Neural progenitor cell (in vitro differentiated cells): ENCODE results near the gene ALDH1B1. TPM values are rescaled to one million over a fixed set of nuclear protein-coding genes. Genes with fewer than 3 reads are reported as not detected.
"Not testable (repeated sequence)": the region's sequence is repeated elsewhere in the genome, so short reads cannot be mapped to it uniquely, and the experiment has no call there.

Experiments
- DNase-seq: peaks from one replicate; pipeline ENCODE4 v3.0.0-alpha.2; 2016; ENCODE audit warnings: low spot score
- H2AFZ ChIP-seq: fragments of 200-600 bp; sonication (generic); replicated peaks from 2 replicates; pipeline ENCODE4 v1.6.1; 2016; ENCODE audit warnings: antibody characterized with exemption
- H3F3A ChIP-seq: fragments of 200-600 bp; sonication (generic); 2 replicates; pipeline ENCODE4 v1.6.1; 2016; ENCODE audit warnings: antibody characterized with exemption, low read depth
- H3K27ac ChIP-seq: fragments of 200-600 bp; sonication (generic); 2 replicates; pipeline ENCODE4 v1.5.1; 2016; ENCODE audit warnings: mild to moderate bottlenecking
- H3K27me3 ChIP-seq: fragments of 200-600 bp; sonication (generic); 2 replicates; pipeline ENCODE4 v1.6.1; 2016; ENCODE audit warnings: mild to moderate bottlenecking, moderate library complexity
- H3K36me3 ChIP-seq: fragments of 200-600 bp; sonication (generic); 2 replicates; pipeline ENCODE4 v1.5.1; 2016
- H3K4me1 ChIP-seq: fragments of 200-600 bp; sonication (generic); 2 replicates; pipeline ENCODE4 v1.6.1; 2016; ENCODE audit warnings: mixed run types
- H3K4me2 ChIP-seq: fragments of 200-600 bp; sonication (generic); 2 replicates; pipeline ENCODE4 v1.6.1; 2016
- H3K4me3 ChIP-seq: fragments of 200-600 bp; sonication (generic); 2 replicates; pipeline ENCODE4 v1.5.1; 2016
- H3K79me2 ChIP-seq: fragments of 200-600 bp; sonication (generic); 2 replicates; pipeline ENCODE4 v1.6.1; 2016; ENCODE audit warnings: low read depth
- H3K9ac ChIP-seq: fragments of 200-600 bp; sonication (generic); 2 replicates; pipeline ENCODE4 v1.6.1; 2016
- H3K9me3 ChIP-seq: fragments of 200-600 bp; sonication (generic); 2 replicates; pipeline ENCODE4 v1.5.1; 2016; ENCODE audit warnings: low read depth
- H4K20me1 ChIP-seq: fragments of 200-600 bp; sonication (generic); 2 replicates; pipeline ENCODE4 v1.6.1; 2016; ENCODE audit warnings: low read depth
- H3K27ac Mint-ChIP-seq: 3 replicates; pipeline ENCODE4 v1.8.0; 2021; ENCODE audit warnings: mixed read lengths
- H3K27me3 Mint-ChIP-seq: 2 replicates; pipeline ENCODE4 v1.8.0; 2022; ENCODE audit warnings: low read depth, mild to moderate bottlenecking, inconsistent platforms, moderate library complexity, mixed read lengths; ENCODE audit not compliant: insufficient read depth
- H3K36me3 Mint-ChIP-seq: 3 replicates; pipeline ENCODE4 v1.8.0; 2021; ENCODE audit warnings: mixed read lengths
- H3K4me1 Mint-ChIP-seq: 3 replicates; pipeline ENCODE4 v1.8.0; 2021; ENCODE audit warnings: mixed read lengths
- H3K4me3 Mint-ChIP-seq: 3 replicates; pipeline ENCODE4 v1.8.0; 2021; ENCODE audit warnings: mild to moderate bottlenecking, moderate library complexity, mixed read lengths
- H3K9me3 Mint-ChIP-seq: 3 replicates; pipeline ENCODE4 v1.8.0; 2020; ENCODE audit warnings: mixed read lengths
- EZH2 ChIP-seq: fragments of 200-600 bp; sonication (generic); IDR thresholded peaks from 2 replicates; pipeline ENCODE4 v1.6.1; 2017; ENCODE audit warnings: antibody characterized with exemption, mild to moderate bottlenecking, moderate library complexity
- EZH2phosphoT487 ChIP-seq: fragments of 200-600 bp; sonication (generic); IDR thresholded peaks from 2 replicates; pipeline ENCODE4 v1.6.1; 2017; ENCODE audit warnings: antibody characterized with exemption
- total RNA-seq: library from RNA; depleted of rRNA; stranded (reverse); fragments of >200 nt; gene quantifications from 2 replicates; pipeline ENCODE4 v1.2.3, GENCODE V29; 2015; ENCODE audit warnings: low replicate concordance
- TF ChIP-seq, protein P1 (sequence below): fragments of 200-600 bp; sonication (generic); IDR thresholded peaks from 2 replicates; pipeline ENCODE4 v1.5.1; 2017; ENCODE audit warnings: antibody characterized with exemption, mild to moderate bottlenecking

ALDH1B1 gene
- total RNA-seq, 1 donor from 2014 or later: 32.9 TPM

DNA sequence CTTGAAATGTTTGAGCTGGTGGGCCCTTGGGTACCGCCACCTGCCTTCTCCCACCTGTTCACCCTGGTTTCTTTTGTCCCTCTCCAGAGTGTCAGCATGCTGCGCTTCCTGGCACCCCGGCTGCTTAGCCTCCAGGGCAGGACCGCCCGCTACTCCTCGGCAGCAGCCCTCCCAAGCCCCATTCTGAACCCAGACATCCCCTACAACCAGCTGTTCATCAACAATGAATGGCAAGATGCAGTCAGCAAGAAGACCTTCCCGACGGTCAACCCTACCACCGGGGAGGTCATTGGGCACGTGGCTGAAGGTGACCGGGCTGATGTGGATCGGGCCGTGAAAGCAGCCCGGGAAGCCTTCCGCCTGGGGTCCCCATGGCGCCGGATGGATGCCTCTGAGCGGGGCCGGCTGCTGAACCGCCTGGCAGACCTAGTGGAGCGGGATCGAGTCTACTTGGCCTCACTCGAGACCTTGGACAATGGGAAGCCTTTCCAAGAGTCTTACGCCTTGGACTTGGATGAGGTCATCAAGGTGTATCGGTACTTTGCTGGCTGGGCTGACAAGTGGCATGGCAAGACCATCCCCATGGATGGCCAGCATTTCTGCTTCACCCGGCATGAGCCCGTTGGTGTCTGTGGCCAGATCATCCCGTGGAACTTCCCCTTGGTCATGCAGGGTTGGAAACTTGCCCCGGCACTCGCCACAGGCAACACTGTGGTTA is 3.3 kb downstream of the ALDH1B1 start:
- H3K4me3 Mint-ChIP-seq: no peak overlapping the region
- no peaks in the 10 kb centered on the region for H3K9me3 Mint-ChIP-seq
- DNase-seq: no peak
- TF ChIP-seq EZH2phosphoT487: no peak
- TF ChIP-seq, protein P1, sequence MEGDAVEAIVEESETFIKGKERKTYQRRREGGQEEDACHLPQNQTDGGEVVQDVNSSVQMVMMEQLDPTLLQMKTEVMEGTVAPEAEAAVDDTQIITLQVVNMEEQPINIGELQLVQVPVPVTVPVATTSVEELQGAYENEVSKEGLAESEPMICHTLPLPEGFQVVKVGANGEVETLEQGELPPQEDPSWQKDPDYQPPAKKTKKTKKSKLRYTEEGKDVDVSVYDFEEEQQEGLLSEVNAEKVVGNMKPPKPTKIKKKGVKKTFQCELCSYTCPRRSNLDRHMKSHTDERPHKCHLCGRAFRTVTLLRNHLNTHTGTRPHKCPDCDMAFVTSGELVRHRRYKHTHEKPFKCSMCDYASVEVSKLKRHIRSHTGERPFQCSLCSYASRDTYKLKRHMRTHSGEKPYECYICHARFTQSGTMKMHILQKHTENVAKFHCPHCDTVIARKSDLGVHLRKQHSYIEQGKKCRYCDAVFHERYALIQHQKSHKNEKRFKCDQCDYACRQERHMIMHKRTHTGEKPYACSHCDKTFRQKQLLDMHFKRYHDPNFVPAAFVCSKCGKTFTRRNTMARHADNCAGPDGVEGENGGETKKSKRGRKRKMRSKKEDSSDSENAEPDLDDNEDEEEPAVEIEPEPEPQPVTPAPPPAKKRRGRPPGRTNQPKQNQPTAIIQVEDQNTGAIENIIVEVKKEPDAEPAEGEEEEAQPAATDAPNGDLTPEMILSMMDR: no peak
- no peak for TF ChIP-seq EZH2
- no peaks in the 10 kb centered on the region for H3K9me3 ChIP-seq
- peaks cover 41% of the 10 kb centered on the region for H3K79me2 ChIP-seq
- H3F3A ChIP-seq: peaks cover 5% of the 10 kb centered on the region
- H3K4me1 ChIP-seq: peaks cover 25% of the 10 kb centered on the region
- no peak overlapping the region for H3K4me3 ChIP-seq
- no peak overlapping the region for H2AFZ ChIP-seq
- H3K27ac Mint-ChIP-seq: no peak overlapping the region
- peaks cover 2% of the 10 kb centered on the region for H3K27me3 Mint-ChIP-seq
- no peak overlapping the region for H3K4me2 ChIP-seq
- peaks cover 8% of the 10 kb centered on the region for H3K27me3 ChIP-seq
- peaks cover 22% of the 10 kb centered on the region for H3K4me1 Mint-ChIP-seq
- no peaks in the 10 kb centered on the region for H3K36me3 ChIP-seq
- peaks cover 29% of the 10 kb centered on the region for H3K36me3 Mint-ChIP-seq
- H3K9ac ChIP-seq: no peak overlapping the region
- H3K27ac ChIP-seq: no peak overlapping the region
- H4K20me1 ChIP-seq: peaks cover 4% of the 10 kb centered on the region

DNA sequence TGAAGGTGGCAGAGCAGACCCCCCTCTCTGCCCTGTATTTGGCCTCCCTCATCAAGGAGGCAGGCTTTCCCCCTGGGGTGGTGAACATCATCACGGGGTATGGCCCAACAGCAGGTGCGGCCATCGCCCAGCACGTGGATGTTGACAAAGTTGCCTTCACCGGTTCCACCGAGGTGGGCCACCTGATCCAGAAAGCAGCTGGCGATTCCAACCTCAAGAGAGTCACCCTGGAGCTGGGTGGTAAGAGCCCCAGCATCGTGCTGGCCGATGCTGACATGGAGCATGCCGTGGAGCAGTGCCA is 3.8 kb downstream of the ALDH1B1 start:
- Mint-ChIP-seq H3K4me3 (no peak overlapping the region), H3K36me3 (peaks cover 29% of the 10 kb centered on the region), H3K27ac (no peak overlapping the region), H3K9me3 (no peaks in the 10 kb centered on the region), H3K4me1 (peaks cover 27% of the 10 kb centered on the region), H3K27me3 (peaks cover 2% of the 10 kb centered on the region)
- TF ChIP-seq, protein P1: no peak
- TF ChIP-seq EZH2 (no peak), EZH2phosphoT487 (no peak)
- Histone ChIP-seq H3K27me3 (peaks cover 7% of the 10 kb centered on the region), H4K20me1 (peaks cover 4% of the 10 kb centered on the region), H3K4me1 (peaks cover 29% of the 10 kb centered on the region), H3K36me3 (no peaks in the 10 kb centered on the region), H3K9ac (no peak overlapping the region), H3K4me2 (no peak overlapping the region), H3F3A (peaks cover 5% of the 10 kb centered on the region), H3K27ac (no peak overlapping the region), H3K79me2 (peaks cover 41% of the 10 kb centered on the region), H2AFZ (no peak overlapping the region), H3K9me3 (no peaks in the 10 kb centered on the region), H3K4me3 (no peak overlapping the region)
- DNase-seq: no peak

DNA sequence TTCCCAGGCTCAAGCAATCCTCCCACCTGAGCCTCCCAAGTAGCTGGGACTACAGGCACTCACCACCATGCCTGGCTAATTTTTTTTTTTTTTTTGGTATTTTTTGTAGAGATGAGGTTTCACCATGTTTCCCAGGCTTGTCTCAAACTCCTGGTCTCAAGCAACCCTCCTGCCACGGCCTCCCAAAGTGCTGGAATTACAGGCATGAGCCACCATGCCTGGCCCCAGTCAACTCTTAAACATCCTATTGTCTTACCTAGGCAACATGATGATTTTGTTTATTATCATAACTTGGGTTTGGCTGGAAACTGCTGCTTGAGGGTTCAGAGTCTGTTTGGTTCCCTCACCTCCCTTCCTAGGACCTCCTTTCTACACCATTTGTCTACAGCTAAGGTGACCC is 6.7 kb downstream of the ALDH1B1 start:
- not testable (repeated sequence) for H3K9me3 Mint-ChIP-seq, H3K4me3 ChIP-seq, DNase-seq, H3K9me3 ChIP-seq, H3K9ac ChIP-seq, H3F3A ChIP-seq, H3K36me3 ChIP-seq, H3K4me3 Mint-ChIP-seq, H2AFZ ChIP-seq, H3K27me3 ChIP-seq, H3K4me2 ChIP-seq, H3K27ac ChIP-seq, H3K27me3 Mint-ChIP-seq, H3K27ac Mint-ChIP-seq, H4K20me1 ChIP-seq
- Histone ChIP-seq H3K79me2 (peaks cover 25% of the 10 kb centered on the region), H3K4me1 (peaks cover 11% of the 10 kb centered on the region)
- peaks cover 11% of the 10 kb centered on the region for H3K4me1 Mint-ChIP-seq
- H3K36me3 Mint-ChIP-seq: peaks cover 33% of the 10 kb centered on the region

DNA sequence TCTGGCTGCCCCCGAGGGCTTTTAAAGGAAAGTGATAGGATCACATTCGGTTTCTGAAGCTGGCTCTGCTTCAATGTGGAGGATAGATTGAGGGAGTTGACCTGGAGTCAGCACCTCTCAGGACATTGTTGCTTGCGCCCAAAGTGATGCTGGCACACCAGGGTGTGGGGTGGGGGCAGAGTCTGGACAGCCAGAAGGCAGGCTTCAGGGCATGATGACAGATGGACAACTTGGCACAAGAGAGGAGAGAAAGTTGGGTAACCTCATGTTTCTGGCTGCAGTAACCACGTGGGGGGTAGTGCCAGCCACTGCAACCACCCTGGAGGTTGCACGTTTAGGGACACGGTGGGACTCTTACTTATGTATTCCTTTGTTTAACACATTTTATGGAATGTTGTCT is 9.5 kb downstream of the ALDH1B1 start:
- H3K9me3 Mint-ChIP-seq: no peaks in the 10 kb centered on the region
- no peak overlapping the region for H3K27ac Mint-ChIP-seq
- Histone ChIP-seq H3K4me2 (no peak overlapping the region), H3K36me3 (no peaks in the 10 kb centered on the region), H3F3A (peaks cover 5% of the 10 kb centered on the region), H3K9me3 (no peaks in the 10 kb centered on the region), H3K4me3 (no peak overlapping the region), H4K20me1 (no peaks in the 10 kb centered on the region), H2AFZ (no peak overlapping the region), H3K79me2 (no peaks in the 10 kb centered on the region), H3K9ac (no peak overlapping the region), H3K27ac (no peak overlapping the region), H3K27me3 (no peaks in the 10 kb centered on the region), H3K4me1 (peaks cover 8% of the 10 kb centered on the region)
- TF ChIP-seq EZH2 (no peak), EZH2phosphoT487 (no peak)
- TF ChIP-seq, protein P1: no peak
- H3K4me1 Mint-ChIP-seq: peaks cover 11% of the 10 kb centered on the region
- peaks cover 2% of the 10 kb centered on the region for H3K27me3 Mint-ChIP-seq
- peaks cover 25% of the 10 kb centered on the region for H3K36me3 Mint-ChIP-seq
- no peak overlapping the region for H3K4me3 Mint-ChIP-seq
- DNase-seq: no peak
